NCI-H774 (cell line): ENCODE data around the gene STK24.

Source experiments
- DNase-seq: peaks from one replicate; lab custom pipeline; 2025; lab: John Stamatoyannopoulos, UW

The STK24 gene

DNA sequence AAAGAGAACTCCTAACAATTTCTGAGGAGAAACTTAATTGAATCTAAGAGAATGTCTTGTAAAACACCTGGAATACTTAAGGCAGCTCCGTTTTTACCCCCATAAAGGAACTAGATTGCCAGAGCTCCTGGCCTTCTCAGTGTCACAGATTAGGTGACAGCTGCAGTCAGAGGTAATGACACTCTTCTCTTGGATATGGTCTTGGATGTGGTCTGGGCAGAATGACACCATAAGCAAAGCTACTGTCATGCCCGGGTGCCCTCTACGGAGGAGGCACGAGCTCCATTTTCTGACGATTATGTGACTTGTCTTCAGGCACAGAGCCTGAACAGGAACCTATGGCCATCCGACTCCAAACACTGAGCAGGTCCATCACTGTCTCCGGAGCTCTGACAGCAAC lies 46.7 kb downstream of the STK24 start:
- no peak for DNase-seq

DNA sequence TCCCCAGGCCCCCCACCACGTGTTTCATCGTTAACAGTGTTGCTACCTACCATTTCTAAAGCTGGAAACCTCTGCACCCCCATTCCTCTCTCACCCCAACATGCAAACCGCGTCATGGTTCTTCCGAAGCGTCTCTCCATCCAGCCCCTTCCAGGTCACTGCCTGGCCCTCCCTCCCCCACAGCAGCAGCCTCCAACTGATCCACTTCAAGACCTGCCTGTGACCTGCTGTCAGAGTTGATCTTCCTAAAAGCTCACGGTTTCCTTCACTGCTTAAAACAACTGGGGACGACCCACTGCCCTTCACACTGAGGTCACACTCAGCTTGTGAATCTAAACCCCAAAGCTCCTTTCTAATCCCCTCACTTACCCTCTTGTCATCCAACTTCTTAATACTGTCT lies 47.7 kb downstream of the STK24 start:
- no peak for DNase-seq

DNA sequence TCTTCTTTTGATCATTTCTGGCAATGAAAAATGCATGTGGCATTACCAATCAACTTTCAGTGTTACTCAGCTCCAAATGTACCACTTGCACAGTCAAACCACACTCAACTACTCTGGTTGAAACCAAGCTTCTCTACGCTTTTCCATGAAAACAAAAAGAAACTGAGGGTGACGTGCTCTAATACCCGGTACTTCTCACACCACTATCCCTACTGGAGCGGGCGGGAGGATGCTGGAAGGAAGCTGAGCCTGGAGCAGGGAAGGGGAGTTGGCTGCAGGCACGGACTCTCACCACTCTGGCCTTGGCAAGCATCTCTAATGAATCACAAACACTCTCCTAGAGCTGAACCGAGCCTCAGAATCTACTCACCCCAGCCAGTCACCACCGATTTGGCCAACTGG lies 48.2 kb downstream of the STK24 start:
- no peak for DNase-seq

DNA sequence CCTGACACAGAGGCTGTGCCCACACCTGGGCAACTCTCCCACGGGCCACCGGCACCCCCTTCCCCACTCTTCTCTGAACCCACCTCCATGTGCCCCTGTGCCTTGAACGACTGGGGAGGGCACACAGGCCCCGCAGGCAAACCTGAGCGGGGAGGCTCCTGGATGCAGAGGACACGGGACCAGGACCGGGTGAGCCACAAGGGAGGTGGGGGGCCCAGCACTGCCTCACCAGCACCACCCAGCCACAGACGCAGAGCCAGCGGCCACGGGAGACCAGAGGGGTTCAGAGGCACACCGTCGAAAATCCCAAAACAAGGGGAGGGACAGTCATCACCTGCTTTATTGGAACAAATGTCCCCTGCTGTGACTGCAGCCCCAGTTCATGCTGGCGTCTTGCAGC lies 49.4 kb downstream of the STK24 start:
- DNase-seq: no peak

DNA sequence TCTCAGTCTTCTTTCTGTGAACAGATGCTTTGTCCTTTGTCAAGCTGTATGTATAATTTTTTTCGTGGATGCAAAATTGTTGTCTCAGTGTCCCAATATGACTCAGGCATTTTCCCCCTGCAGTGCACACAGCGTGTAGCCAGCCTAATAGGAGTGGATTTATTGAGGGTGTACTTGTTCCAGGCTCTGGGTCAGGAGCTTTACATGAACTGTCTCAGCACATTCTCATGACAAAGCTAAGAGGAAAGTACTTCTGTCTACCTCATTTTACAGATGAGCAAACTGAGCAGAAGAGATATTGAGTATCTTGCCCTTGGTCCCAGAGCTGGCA lies 50.8 kb downstream of the STK24 start:
- no peak for DNase-seq

DNA sequence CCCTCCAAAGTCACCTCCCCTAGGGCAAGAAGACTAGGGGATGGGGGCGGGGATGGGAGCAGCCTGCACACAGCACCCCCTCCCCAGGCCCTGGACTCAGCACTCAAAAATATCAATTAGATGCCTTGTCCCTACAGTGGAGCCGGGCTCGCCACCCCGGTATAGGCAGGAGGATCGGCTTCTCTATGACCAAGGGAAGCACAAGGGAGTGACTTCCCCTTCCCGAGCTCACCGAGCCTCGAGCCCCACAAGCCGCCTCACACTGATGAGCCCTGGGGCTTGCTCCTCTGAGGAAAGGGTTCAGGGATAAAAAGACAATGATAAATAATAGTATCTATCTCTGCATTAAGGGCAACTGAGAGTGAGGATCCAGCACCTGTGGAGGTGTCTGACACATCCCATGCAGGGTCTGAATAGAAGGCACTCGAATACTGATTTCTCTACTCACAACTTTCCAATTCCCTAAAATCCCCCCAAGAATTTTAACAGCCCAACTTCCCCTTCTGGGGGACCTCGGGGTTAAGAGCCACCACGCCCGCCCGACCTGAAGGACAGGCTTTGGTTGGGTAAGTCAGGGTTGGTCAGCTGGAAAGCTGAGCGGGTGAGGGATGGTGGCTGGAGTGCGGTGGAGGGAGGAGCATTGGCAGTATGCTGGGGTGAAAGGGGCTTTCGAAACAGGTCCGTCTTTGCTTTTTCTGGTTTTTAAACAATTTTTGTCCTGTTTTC lies 51.3 kb downstream of the STK24 start:
- DNase-seq: no peak

DNA sequence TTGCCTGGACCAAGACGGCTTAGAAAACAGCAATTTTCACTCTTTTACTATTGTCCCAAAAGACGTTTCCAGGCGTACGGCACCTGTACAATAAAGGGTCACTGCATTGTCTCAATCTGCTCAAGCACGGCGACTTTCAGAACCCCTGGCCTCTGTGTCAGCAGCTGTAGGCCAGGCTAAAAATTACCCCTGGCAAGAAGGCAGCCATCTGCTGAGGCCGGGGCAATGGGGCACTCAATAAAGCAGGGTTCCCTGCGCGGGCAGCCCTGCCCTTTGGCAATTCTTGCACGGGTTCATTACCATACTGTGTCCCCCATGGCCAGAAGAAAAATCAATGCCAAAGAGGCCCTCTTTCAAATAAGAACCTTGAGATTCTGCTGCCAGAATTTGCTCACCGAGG lies 52.1 kb downstream of the STK24 start:
- no peak for DNase-seq

DNA sequence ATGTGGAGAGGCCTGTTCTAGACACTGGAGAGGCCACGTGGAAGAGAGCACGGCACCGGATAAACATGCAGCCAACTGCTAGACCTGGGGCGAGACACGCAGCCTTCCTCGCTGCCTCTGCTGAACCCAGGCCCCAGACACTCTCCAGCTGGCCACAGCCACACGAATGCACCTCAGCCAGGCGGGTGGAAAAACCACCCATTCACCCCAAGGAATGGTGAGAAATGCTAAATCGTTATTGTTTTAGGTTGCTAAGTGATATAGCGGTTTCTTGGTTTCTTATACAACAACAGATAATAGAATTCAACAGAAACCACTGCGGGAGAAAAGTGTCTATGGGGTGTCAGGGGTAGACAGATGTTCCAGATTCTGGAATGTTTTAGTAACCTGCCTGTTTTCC lies 52.5 kb downstream of the STK24 start:
- no peak for DNase-seq

DNA sequence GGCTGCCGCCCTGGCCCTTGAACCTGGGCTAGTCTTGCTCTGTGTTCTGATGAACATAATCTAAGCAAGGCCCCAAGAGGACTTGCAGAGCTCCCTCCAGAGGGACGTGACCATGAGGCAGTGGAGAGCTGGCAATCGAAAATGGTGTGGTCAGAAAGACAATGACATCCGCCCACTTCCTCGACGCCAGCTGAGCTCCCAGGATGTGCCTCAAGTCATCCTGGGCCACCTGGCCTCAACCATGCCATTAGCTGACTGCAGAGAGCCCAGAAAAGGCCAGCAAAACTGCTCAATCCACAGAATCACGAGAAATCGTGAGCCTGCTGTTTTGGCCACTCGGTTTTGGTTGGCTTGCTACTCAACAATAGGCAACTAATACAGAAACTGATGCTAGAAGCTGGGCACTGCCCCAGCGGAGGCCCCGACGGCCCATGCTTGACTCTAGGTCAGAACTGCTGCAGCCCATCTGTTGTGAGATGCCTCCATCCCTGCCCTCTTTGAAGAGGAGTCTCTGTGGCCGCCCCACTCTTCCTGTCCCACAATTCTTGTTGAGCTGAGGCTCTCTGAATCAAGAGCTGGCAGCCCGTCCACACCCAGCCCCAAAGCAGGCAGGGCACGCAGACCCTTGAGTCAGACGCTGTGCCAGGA lies 53.3 kb downstream of the STK24 start:
- DNase-seq: no peak

DNA sequence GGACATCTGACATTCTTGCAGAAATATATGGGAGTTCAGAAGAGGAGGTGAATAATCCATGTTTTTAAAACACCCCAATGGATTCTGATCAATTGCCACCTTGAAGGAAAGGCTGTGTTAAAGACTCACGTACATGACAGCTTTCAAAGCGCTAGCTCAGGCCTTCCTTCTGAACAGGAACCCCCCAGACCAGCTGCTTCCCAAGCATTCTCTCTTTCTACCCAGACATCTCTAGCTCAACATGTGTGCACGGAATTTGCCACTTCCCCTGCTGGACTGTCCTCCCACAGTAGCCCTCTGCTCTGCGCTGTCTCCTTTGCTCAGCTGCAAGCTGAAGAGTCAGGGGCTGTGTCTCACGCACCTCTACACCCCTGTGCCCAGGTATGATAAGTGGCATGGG lies 54.5 kb downstream of the STK24 start:
- no peak for DNase-seq

DNA sequence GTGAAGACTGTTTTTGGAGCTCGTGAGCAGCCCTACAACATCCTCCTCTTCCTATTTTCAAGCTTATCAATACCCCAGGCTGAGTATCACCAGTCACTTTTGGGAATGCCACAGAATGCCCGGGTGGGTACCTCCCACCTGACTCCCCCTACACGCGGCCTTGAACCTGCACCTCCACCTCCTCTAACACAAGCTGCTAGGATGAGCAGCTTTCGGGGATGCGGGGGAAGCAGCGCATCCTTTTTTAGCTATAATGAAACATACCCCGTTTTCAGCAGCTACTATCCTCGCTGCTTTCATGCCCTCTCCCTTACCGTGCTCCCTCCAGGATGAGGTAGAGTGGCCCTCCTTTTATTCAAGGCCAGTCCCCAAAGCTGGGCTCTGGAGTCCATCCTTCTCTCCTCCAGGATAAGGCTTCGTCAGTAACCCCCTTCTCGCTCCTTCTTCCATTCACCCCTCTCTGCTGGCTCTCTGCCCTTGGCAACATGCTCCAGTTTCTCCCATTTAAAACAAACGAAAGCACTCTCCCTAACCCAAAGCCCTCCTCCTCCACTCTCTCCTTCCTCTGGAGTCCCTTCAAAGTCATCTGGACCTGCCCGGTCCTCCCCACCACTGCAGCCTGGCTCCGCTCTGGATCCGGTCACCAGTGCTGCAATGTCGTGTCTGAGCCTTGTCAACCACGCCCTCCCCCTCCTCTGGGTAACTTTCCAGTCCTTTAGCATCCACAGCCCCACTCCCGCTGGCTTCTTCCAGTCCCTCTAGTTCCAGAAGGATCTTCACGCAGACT lies 55.3 kb downstream of the STK24 start:
- no peak for DNase-seq

DNA sequence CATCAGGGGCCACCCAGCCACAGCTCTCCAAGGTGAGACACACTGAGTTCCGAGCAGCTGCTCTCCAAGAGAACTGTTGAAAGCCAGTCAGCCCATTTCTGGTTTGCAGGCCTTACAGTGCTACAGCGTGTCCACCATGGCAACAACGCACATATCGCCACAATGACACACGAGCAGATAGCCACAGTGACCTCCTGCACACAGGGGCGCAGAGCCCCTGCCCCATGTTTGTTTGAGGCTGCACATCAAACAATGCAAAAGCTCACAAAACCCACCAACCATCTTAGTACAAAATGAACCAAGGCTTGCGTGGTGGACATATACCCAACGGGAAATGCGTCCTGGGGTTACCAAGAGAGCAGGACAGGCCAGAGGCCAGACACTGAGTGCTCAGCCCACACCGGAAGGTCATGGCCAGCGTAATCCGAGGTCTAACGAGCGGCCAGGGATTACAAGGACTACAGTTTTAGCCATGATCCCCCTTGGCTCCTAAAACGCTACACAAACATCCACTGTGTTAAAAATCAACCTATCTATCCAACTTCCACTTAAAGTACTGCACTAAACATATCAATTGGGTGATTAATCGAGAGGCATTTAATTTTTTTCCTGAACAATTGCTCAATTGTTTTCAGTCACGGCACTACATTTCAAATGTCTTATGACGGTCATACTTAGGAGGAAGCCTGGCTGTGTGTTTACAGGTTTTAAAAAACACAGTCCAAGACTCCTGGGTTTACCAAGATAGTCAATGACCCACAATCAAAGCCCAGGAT lies 56.0 kb downstream of the STK24 start:
- DNase-seq: no peak

DNA sequence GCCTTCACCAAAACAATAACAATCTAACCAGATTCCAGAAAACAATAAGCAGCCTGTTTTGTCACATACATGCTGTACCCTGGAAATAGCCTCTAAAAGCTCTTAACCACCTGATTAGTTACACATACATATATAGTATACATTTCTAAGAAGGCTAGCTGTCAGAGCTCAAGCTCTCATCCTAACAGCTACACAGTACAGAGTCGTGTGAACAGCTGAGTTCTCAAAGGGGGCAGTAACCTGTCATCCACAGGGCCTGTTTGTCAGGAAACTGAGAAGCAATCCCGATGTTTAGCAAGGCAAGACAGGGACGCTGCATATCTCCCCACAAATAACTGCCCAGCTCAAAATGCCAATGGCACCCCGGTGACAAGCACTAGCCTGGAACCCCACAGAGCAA lies 56.9 kb downstream of the STK24 start:
- DNase-seq: no peak

DNA sequence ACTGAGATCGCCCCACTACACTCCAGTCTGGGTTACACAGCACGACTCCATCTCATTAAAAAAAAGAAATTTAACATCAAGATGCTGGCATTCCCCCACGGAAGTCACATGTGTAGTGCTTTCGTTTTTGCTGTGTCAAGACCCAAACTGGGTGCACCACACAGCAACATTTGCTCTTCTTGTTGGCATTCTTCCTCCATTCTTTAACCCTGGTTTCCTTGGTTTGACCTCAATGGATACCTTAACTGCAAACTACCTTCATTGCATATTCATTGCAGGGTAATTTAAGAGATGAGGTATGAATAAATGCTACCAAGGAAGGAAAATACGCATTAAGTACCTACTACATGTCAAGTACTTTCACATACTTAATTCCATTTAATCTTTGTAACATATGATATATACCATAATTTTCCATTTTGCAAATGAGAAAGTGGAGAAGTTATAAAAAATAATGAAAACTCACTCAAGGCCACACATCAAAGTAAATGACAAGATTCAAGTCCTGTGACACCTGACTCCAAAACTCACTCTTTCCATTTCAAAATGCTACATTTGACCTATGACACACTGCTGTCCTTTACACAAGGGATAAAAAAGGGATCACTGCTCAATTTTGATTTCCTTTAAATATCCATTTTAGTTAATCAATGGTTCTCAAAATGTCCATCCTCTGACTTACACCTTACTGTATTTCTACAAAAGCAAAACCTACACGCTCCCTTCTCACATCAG lies 59.2 kb downstream of the STK24 start:
- no peak for DNase-seq

DNA sequence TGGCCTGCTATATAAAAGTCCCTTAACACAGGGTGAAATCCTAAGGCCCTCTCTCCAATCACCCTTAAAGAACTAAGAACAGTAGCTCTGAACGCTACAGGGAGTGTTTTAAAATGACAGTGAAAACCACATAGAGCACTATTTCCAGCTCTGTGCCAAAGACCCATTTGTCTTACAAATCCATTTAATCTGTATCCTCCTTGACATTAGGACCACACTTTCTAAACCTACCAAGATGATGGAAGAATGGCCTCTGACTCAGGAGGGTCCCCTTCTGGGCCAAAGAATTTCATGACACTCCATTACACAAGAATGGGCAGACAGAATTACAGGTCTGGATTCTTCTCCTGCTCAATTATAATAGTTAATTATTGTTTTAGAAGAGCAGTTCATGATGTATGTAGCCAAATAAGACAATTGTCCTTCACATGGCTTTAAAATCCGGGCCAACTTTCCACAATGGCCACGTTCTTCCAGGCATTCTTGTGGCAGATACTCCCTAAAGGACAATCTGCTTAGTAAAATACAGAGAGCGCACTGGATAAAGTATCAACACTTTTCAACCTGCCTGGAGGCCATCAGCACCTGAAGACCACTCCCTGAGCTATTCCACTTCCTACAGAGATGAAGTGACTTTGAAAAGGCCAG lies 61.0 kb downstream of the STK24 start:
- DNase-seq: no peak

DNA sequence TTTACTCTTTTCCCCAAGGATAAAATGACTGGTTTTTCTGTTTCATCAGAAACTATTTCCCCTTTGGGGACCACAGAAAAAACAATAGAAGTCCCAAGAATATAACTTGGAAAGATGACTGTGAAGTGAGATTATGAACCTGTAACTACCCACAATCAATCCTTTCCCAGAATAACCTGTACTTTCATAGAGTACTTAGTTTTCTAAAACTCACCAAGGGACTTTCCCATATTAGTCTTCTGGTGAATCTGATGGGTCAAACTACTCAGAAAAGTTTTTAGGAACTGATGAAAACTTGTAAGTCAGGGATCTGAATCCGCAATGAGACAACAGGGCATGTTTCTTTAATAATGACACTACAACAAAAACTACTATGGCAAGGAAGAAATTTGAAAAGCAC lies 62.6 kb downstream of the STK24 start:
- no peak for DNase-seq

DNA sequence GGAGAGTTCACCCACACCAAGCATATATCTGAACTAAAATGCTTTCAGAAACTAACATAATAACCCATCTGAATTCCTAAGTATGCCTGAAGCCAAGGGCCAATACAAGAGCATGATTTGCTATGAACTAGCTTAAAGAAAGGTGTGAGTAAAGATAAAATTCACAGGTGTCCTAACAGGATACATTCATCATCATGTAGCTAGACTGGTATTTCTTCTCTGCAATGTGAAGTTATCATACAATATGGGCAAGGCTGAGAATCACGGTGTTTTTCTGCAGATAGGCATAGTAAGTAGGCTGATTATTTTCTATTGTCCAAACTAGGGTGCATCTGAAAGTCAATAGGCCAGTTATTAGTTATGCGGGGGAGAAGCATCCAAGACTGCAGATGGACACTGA lies 63.1 kb downstream of the STK24 start:
- DNase-seq: no peak

DNA sequence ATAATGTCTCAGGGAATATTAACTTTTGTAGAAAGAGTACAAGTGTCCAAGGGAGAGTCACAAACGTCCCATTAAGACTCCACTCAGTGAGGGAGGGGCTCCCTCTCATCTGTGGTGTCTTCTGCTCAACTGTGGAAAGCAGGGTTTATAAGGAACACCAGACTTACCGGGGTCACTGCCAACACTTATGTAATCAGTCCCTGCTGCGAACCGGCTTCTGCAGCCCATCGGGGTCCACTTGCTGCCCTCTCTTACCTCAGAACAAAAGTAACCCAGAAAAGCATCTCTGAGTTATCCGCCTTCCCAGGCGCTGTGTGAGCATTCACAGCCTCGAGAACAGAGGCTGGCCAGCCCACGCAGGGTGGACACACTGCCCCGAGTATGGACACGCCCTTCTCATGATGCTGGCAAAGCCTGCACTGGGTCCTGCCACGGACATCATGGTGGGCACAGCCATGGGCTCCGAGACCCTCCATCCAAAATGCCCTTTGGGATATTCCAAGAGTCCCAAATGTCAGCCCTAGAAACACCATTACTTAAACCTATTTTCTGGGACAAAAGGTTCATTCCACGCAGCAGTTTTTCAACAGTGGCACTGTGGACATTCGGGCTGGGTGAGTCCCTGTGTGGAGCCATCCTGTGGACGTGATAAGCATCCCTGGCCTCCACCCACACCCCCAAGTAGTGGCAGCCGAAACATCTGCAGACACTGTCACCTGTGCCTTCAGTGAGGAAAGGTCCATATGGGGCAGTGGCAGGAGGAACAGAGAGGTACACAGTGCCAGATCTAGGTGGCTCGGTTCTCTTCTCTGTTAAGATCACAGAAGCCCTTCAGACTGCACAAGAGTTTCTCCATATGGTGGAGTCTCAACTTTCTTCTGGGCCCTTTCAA lies 63.9 kb downstream of the STK24 start:
- DNase-seq: no peak

DNA sequence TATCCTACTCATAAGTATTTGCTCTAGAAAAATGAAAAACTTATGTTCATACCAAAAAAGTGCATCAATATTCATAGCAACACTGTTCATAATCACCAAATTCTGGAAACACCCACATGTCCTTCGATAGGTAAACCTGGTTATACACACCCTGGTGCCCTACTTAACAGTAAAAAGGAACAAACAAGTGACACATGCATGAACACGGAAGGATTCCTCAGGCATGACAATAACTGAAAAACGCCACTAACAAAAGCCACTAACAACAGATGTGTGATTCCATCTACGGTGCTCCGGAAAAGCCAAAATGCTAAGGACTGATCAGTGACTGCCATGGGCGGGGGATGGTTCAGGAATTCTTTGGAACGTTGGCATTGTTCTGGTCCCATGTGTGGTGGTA lies 65.5 kb downstream of the STK24 start:
- DNase-seq: no peak

DNA sequence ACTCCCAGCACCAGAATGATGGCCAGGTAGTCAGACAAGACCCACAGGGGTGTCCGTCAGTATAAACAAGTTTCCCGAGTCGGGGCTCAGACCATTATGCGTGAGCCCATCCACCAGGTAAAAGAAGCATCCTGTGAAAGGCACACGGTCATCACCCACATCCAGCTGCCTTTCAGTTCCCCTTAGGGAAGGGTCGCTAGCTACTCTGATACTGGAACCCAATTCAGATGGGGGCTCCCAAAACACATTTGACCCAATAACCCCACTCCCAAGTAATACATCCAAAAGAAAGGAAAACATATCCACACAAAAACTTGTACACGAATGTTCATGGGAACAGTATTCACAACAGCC lies 66.8 kb downstream of the STK24 start:
- no peak for DNase-seq
